ENCODE data around the gene GATA3.

- TF ChIP-seq POLR2A (IDR thresholded peaks at IDR 0.05): no peak
- peak; percentile 41 to 74 (median 66) for TF ChIP-seq CTCF (IDR thresholded peaks at IDR 0.05)
Observed at GRCh38 chr10:8053446-8054243, 843 bp upstream of the GATA3 start.
